WERI-Rb-1 (cell line): ENCODE measurements around the gene ADPRHL1.
A peak's percentile ranks its signal among the peaks of the same experiment; 100 is the strongest.

Source experiments
- DNase-seq: peaks from one replicate; pipeline ENCODE4 v3.0.0-alpha.2; 2020
- H3K27ac ChIP-seq: fragments of 250-450 bp; sonication (Bioruptor Pico); 2 replicates; pipeline ENCODE4 v1.5.1; 2020; ENCODE audit warnings: mild to moderate bottlenecking, moderate library complexity
- H3K27me3 ChIP-seq: fragments of 250-450 bp; sonication (Bioruptor Pico); 2 replicates; pipeline ENCODE4 v1.5.1; 2021; ENCODE audit warnings: mild to moderate bottlenecking, low read depth, moderate library complexity; ENCODE audit not compliant: insufficient read depth, severe bottlenecking
- H3K36me3 ChIP-seq: fragments of 250-450 bp; sonication (Bioruptor Pico); 2 replicates; pipeline ENCODE4 v1.5.1; 2020; ENCODE audit warnings: mild to moderate bottlenecking, moderate library complexity
- H3K4me3 ChIP-seq: 2 replicates; pipeline ENCODE4 v1.5.1; 2011; ENCODE audit warnings: low read depth, mild to moderate bottlenecking, control low read depth, low read length
- H3K9me3 ChIP-seq: fragments of 250-450 bp; sonication (Bioruptor Pico); 2 replicates; pipeline ENCODE4 v1.5.1; 2021; ENCODE audit warnings: mild to moderate bottlenecking, moderate library complexity; ENCODE audit not compliant: severe bottlenecking
- CTCF ChIP-seq: IDR thresholded peaks from 2 replicates; pipeline ENCODE4 v1.5.1; 2011; ENCODE audit warnings: low read depth, mild to moderate bottlenecking, control low read depth, inconsistent platforms, low read length

The ADPRHL1 gene

DNA sequence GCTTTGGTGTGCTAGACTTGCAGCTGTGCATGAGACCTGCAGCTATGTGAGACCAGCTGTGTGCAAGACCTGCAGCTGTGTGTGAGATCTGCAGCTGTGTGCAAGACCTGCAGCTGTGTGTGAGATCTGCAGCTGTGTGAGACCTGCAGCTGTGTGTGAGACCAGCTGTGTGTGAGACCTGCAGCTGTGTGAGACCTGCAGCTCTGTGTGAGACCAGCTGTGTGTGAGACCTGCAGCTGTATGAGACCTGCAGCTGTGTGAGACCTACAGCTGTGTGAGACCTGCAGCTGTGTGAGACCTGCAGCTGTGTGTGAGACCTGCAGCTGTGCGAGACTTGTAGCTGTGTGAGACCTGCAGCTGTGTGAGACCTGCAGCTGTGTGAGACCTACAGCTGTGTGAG, 43.9 kb upstream of the ADPRHL1 start:
- peaks cover 89% of the 10 kb centered on the region for H3K36me3 ChIP-seq
- no peak overlapping the region for H3K27ac ChIP-seq

GRCh38 chr13:113495494-113496210, 42.4 kb upstream of the ADPRHL1 start:
- Histone ChIP-seq H3K9me3 (no peaks in the 10 kb centered on the region), H3K27me3 (no peaks in the 10 kb centered on the region), H3K4me3 (no peak overlapping the region), H3K27ac (no peak overlapping the region), H3K36me3 (peaks cover 73% of the 10 kb centered on the region)
- TF ChIP-seq CTCF: no peak
- no peak for DNase-seq

More for the DNA sequence above, 43.9 kb upstream of the ADPRHL1 start:
- Histone ChIP-seq H3K27me3 (no peaks in the 10 kb centered on the region), H3K4me3 (no peak overlapping the region), H3K9me3 (no peaks in the 10 kb centered on the region)
- no peak for TF ChIP-seq CTCF
- no peak for DNase-seq

- Histone ChIP-seq H3K27me3 (no peaks in the 10 kb centered on the region), H3K4me3 (no peak overlapping the region), H3K36me3 (peaks cover 56% of the 10 kb centered on the region), H3K27ac (no peak overlapping the region), H3K9me3 (no peaks in the 10 kb centered on the region)
- DNase-seq: no peak
- TF ChIP-seq CTCF: no peak
Observed at GRCh38 chr13:113493315-113493951, 40.1 kb upstream of the ADPRHL1 start.

DNA sequence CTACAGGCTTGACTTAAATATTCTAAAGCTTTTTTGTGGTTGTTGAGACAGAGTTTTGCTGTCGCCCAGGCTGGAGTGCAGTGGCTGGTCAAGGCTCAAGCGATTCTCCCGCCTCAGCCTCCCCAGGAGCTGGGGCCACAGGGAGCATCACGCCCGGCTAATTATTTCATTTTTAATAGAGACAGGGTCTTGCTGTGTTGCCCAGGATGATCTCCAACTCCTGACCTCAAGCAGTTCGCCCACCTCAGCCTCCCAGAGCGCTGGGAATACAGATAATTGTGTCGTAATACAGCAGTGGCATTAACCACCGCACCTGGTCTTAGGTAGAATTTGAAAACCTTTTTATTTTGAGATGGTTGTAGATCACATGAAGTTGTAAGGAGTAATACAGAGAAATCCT, 38.7 kb upstream of the ADPRHL1 start:
- H3K36me3 ChIP-seq: peaks cover 59% of the 10 kb centered on the region
- H3K27ac ChIP-seq: peak overlapping the region; percentile 86
- TF ChIP-seq CTCF: no peak

DNA sequence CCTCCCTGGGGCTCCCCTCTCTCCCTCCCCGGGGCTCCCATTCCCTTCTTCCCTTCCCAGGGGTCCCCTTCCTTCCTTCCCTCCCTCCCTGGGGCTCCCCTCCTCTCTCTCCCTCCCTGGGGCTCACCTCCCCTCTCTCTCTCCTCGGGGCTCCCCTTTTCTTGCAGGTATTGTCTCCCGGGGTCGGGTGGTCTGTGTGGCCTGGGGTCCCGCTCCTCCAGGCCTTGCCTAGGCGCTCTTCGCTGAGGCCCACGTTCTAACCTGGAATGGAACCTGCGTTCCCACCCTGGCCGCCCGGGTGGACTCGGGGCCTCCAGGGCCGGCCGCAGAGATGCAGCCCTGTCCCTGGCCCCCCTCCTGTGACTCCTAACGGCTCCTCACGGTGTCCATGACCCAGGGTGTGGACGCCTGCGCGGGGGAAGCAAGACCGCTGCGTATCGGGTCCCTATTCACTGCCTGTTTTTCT, 38.2 kb upstream of the ADPRHL1 start:
- H3K4me3 ChIP-seq: peak overlapping the region; percentile 98
- peak overlapping the region; percentile 86 for H3K27ac ChIP-seq
- H3K36me3 ChIP-seq: peaks cover 59% of the 10 kb centered on the region
- no peak for TF ChIP-seq CTCF
- no peaks in the 10 kb centered on the region for H3K9me3 ChIP-seq
- H3K27me3 ChIP-seq: no peaks in the 10 kb centered on the region
- peak; percentile 69 for DNase-seq

More for the DNA sequence above, 38.7 kb upstream of the ADPRHL1 start:
- Histone ChIP-seq H3K9me3 (no peaks in the 10 kb centered on the region), H3K27me3 (no peaks in the 10 kb centered on the region), H3K4me3 (peak overlapping the region; percentile 98)
- DNase-seq: no peak
